HG03457 (cell line): ENCODE results near the gene HPS6.

Experiments used
- ATAC-seq: cut with Tn5 transposase; IDR thresholded peaks from one replicate; pipeline ENCODE4 v1.9.1; 2021; ENCODE audit warnings: moderate number of reproducible peaks; ENCODE audit not compliant: unreplicated experiment

The HPS6 gene

DNA sequence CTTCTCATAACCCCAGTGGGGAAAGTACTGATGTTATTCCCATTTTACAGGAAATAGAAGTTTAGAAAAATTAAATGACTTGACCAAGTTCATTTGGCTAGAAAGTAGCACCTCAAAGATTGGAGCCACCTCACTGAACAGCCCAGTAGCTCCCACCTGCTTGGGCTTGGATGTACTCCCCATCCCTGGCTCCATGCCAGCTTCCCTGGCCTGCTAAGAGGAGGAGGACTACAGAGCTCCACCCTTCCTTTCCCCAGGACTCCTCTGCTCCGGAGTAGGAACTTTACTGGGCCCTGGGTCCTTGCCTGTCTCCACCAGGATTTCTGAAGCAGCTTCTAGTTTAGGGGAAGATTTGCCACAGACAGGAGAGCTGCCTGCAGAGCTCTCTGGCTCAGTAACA lies 3.1 kb downstream of the HPS6 start:
- no peak for ATAC-seq

DNA sequence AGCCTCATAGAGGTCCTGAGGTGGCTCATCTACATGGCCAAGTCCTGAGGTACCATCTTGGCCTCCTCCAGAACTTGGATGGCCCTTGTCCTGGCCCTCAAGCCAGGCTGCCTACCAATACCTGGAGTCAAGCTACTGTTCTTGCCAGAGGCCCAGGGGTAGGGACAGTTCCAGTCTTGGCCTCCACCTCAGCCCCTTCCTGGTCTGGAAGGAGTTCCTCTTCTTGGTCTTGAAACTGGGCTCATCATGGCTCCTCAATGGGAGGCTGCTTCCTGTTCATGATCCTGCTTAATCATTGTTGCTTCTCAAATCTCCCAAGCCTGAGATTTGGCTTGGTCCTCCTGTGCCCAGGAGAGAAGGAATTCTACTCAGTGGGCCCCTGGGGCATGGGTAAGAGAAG lies 3.9 kb downstream of the HPS6 start:
- no peak for ATAC-seq

DNA sequence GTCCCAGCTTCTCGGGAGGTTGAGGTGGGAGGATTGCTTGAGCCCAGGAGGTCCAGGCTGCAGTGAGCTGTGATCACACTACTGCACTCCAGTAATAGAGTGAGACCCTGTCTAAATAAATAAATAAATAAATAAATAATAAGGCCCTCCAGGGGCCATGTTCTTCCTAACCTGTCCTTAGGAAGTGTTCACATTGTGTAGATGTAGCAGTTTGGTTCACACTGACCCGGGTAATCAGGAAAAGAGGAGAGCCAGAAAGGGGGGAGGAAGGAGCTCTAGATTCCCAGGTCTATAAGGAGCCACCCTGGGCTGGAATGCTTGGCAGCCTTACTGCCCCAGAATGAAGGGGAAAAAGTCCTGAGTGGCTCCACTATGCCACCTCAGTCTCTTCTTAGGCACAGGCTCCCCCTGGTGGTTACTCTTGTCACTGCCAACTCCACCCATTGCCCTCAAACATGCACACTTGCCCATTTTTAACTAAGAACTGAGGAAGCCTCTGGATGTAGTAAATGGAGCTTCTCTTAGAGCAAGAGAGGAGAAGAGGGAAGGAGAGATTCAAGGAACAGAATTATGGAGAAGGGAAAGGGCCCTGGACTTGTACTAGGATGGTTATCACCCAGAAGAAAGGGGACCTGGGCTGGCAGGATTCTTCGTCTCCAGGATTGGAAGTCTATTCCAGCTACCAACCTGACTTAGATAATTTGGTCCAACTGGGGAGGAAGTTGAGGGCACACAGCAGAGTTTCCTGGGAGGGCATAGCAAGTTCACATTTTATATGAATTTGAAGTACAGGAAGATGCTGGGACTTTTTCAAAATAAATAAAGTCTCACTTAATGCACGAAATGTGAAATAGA lies 7.8 kb downstream of the HPS6 start:
- no peak for ATAC-seq

DNA sequence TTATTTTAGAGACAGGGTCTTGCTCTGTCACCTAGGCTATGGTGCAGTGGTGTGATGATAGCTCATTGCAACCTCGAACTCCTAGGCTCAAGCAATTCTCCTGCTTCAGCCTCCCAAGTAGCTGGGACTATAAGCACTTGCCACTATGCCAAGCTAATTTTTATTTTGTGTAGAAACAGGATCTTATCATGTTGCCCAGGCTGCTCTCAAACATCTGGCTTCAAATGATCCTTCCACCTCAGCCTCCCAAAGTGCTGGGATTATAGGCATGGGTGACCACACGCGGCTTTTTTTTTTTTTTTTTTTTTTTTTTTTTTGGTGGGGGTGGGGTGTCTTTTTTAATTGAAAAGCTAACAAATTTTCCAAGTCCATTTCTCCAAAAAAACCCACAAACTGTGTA lies 18.4 kb downstream of the HPS6 start:
- ATAC-seq, result no peak

DNA sequence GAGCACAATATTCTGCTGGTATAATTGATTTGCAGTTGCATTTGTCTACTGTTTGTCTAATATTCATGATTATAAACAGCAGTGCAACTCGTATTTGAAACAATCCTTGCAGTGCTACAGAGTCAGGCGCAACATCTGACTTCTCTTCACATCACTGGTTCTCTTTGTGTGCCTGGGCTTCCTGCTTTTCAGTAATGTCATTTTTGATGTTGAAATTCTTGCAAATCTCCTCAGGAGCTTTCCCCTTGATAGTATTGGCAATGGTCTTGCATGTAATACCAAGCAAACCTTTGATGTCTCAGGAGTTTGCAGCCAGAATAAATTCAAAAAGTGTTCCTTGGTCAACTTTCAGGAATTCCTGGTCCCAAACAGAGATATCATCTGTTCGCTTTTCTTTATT lies 20.2 kb downstream of the HPS6 start:
- ATAC-seq, result no peak

DNA sequence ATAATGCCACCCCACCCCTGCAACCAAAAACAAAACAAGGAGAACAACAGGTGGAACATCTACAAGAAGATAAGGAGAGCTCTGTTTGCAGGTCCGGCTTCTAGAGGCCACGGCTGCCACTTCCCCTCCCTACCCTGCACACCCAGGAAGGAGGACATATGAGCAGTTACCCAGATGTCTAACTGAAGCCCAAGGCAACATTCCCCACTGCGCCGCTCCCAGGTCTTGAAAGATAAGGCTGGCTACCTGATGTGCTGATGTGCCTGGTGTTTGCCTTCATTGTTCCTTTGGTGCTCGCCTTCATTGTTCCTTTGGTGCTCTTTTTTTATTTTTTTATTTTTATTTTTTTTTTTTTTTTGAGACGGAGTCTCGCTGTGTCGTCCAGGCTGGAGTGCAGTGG lies 21.0 kb downstream of the HPS6 start:
- ATAC-seq, result no peak

DNA sequence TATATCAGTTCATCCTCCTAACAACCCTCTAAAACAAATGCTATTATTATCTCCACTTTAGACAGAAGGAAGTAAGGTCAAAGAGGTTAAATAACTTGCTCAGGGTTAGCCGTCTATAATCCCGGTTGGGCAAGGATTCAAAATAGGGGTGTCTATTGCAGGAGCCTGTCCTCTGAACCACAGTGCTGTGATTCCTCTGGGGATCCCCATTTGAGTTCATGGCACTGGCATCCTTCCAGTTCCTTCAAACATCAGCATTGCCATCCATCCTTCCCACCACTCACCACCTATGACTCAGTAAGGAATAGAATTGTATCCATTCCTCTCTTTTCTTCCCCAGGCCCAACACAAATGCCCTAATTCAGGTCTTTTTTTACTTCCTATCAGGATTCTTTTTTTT lies 25.6 kb downstream of the HPS6 start:
- ATAC-seq, result no peak

DNA sequence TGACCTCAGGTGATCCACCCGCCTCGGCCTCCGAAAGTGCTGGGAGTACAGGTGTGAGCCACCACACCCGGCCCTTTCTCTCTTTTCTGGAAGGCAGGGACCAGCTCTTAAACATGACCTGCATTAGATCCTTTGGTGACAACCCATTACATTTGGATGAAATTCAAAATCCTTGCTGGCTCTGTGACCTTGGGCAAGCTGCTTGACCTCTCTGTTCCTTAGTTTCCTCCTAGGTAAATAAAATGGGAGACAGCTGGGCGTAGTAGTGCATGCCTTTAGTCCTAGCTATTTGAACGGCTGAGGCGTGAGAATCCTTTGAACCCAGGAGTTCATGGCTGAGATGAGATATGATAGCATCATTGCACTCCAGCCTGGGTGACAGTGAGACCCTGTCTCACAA lies 31.3 kb downstream of the HPS6 start:
- no peak for ATAC-seq

DNA sequence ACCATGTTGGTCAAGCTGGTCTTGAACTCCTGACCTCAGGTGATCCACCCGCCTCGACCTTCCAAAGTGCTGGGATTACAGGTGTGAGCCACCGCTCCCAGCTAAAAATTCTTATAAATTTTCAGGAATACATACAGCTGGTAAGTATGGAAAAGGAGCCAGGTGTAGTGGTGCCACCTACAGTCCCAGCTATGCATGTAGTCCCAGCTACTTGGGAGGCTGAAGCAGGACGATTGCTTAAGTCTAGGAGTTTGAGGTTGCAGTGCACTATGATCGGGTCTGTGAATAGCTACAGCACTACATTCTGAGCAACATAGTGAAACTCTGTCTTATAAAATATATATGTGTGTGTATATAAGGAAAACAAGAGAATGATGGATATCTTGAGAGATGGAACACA lies 36.0 kb downstream of the HPS6 start:
- ATAC-seq, result no peak

DNA sequence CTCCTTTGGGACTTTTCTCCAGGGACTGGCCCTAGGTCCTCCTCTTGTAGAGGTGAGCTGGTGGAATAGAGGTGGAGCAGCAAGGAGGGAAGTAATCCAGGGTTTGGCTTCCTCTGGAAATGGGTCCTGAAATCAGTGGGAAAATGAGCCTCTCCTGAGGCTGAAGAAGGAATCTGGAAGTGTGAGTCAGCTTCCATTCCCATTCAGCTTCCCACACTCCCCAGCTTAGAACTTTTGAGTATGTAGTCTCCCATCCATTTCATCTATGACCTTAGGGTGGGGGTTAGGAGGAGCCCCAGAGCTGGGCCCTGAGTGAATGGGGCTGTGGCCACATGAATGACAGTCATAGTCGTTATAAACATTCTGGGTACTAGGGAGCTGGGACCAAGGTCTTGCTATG lies 37.3 kb downstream of the HPS6 start:
- ATAC-seq, result no peak

DNA sequence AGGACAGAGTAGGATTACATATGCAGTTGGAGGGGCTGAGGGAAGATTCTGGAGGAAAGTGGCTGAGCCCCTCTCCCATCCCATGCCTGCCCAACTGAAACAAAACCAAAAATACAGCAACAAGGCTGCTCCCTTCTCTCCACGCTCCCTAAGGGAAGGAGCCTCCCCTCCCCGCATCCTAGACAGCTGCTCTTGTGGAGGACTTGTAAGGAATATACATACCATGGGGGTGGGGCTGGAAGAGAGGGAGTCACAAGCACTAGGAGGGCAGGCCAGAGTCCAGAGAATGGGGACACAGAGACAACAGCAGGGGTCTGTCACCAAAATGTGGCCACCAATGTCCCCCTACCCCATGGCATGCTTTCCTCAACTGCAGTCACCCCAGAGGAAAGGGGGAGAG lies 41.8 kb downstream of the HPS6 start:
- ATAC-seq, result no peak

DNA sequence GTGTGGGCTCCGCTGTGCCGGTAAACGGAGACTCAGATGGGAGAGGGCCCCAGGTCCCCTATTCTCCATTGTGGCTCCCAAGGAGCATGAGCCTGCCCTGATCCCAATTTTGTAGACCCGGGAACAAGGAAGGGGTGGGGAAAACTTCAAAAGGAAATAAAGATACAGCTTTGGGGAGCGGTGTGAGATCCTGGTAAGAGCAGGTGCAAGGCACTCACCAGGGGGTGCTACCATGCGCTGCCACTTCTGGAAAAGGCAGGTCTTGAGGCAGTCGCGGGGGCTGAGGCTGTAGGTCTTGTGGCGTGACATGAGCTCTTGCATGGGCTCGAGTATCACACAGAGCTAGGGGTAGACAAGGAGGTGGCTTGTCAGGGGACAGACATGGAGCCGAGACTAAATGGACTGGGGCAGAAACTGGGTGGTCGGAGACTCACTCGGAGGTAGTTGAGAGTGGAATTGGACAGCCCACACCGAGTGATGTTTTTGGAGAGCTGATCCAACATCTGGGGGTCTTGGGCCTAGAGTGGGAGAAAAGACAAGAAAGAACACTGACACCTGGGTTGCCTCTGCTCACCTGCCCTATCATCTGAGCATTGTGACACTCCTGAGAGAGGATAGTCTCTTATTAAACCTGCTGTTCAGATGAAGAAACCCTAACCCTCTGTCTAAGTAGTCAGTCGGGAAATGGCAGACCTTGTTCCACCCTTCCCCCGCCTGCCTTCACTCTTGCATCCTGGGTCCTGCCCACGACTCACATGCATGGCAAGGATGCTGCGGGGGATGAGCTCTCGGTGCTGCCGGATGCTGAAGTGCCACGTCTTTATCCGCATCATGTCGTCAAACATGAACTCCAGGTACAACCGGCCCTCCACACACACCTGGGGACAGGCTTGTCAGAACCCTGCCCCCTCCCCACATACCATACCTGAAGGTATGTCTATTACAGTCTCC lies 44.3 kb downstream of the HPS6 start:
- no peak for ATAC-seq

DNA sequence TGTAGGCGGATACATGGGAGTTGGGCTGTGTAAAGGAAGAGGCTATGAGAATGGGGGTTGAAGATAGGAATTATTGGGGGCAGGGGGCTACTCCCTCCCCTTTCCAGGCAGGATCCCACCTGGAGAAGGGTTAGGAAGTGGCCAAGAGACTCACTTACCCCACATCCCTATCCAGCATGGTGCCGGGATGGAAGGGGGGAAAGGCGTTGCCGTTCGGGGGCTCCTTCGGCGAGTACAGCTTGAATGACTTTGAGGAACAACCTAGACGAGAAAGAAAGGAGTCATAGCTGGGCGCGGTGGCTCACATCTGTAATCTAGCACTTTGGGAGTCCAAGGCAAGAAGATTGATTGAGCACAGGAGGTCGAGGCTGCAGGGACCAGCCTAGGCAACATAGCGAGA lies 46.1 kb downstream of the HPS6 start:
- ATAC-seq, result no peak

DNA sequence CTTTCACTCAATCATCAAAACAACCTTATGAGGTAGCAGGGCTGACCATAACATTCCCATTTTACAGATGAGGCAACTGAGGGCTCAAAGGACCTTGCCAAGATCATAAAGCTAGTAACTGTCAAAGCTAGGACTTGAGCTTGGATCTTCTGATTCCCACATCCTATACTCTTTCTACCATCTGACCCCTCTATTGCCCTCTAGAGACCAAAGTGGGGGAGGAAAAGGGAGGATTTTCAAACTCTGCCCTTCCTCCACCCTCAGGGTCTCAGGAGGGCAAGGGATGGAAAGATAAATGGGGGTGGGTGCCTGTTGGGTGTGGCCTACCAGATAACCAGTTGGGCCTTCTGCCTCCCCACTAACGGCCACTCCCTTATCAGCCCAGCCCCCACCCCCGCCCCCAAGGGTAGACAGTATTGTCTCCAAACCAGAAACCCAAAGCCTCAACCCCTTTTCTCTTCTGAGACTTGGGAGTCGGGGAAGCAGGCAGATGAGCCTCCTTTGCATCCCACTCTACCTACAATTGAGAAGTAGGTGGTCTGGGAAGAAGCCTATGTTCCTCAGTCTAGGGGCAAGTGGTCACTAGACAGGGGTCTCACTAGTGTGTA lies 47.2 kb downstream of the HPS6 start:
- no peak for ATAC-seq

DNA sequence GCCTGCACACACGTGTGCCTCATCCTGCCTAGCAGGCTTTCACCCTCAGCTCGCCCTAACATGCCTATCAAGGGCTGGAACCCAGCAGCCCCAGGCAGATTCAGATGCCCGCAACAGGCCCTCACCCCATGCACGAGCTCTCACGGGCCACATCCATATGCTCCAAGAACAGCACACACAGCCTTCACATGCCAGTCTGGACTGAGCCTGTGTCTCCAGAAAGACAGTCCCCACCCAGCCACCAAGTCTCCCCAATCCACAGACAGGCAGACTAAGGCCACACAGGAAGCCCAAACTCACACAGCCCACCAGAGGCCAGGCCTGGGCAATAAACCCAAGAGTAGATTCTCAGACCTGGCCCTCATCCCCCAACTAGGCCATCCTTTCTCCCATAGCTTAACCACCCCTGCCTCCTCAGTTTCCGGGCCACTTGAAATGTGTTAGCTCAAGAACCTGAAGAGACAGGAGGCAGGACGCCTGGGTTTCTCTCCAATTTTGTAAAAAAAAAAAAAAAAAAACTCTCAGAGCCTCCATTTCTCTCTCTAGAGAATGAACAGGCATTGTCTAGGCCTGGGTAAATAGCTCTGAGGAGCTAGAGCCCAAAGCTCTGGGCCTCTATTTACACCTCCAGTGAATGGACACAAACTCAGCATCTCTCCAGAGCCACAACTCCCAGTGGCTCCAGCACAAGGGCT lies 48.3 kb downstream of the HPS6 start:
- ATAC-seq, result no peak

DNA sequence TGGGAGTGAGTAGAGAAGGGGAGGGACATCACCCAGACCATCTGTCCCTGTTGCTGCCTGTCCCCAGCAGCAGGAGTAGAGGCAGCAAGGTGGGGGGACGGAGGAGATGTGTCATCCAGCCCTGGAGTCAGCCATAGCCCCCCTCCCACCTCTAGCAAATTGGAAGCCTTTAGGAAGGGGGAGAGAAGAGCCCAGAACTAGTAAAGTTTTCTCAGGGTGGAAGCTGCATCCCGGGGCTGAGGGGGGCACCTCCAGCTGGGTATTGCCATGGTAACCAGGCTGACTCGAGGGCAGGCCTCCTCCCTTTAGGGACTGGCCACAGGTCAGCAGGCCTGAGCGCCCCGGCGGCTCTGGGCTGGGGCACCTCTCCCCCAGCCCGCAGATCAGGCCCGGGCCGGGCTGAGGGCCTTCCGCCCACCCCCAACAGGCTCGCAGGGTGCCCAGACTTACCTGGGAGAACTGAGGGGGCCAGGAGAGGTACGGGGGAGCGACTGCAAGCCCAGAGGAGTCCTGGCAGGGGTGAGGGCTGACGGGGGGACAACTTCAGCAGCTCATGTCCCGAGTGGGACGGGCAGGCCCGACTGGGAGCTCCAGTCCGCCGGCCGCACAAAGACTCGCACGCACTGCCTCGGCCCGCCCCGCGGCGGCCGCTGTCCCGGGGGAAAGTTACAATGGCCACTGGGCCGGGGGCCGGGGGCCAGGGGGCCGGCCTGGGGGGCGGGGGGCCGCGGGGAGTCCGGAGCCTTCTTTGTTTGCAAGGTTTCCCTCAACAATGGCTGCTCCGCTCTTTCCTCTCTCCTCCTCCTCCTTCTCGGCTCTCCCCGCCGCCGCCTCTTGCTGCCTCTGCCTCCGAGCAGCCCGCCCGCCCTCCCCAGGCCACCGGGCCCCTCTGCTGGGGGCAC lies 49.1 kb downstream of the HPS6 start:
- no peak for ATAC-seq

DNA sequence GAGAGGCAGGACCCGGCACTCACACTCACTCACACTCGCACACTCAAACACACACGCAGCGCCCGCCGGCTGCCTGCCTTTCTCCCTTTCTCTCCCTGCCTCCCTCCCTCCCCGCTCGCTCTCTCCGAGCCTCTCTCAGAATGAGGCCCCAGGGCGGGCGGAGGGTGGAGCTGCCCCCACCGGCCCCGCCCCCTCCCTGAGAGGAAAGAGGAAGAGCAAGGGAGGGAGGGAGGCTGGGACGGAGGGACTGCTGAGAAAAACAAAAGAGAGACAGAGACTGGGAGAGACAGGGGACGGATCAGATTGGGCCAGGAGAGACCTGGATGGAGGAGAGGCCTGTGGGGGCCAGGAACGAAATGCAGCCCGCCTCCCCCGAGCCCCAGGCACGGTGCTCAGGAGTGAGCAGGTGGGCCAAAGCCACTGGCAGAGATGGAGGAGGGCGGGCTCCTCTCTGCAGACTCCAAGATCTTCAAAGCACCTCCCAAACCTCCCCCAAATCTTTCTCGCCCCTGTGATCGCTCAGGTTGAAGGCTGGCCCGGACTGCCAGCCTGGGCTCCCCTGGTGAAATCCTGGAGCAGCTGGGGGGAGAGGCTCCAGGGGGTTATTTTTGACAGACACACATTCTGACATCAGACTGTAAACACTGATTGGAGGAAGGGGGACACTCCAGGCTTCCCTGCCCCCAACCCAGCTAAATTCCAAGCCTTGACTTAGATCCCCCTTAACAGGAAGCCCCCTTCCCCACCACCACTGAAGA lies 49.9 kb downstream of the HPS6 start:
- ATAC-seq, result peak; percentile 42

DNA sequence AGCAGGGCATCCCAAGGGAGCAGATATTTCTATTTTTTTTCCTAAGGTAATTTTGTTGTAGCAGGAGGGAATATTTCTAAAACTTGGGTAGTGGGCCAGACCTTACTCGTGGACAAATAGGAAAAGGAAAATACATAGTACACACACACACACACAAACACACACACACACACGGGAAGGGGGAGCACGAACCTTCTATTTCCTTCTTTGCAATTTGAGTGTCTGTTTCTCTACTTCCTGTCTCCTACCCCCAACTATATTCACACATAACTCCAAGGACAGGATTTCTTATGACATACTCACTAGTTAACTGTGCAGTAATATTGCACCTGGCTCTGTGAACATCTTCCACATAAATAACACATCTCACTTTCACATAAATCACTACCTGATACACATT lies 50.6 kb downstream of the HPS6 start:
- ATAC-seq, result no peak

DNA sequence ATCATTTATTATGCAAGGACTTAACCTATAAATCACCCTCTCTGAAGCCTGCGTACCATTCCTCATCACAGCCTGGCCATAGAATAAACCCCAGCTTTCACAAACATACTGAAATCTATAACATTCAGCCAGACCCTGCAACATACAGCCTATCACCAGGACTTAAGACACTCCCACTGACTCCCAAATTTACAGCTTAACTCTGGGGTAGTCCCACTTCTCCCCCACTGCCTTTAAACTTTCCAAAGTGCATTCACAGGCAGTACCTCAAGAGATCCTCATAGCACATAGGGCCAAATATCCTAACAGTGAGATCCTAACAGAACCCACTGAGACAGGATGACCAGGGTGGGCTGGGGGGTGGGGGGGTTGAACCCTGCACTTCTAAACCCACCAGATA lies 51.5 kb downstream of the HPS6 start:
- ATAC-seq, result no peak
